ENCODE measurements around the gene CDK7. TPM values are rescaled to one million over a fixed set of nuclear protein-coding genes. Genes with fewer than 3 reads are reported as not detected.
A peak's percentile ranks its signal among the peaks of the same experiment; 100 is the strongest.
"Not testable (repeated sequence)": the region's sequence is repeated elsewhere in the genome, so short reads cannot be mapped to it uniquely, and the experiment has no call there.

CDK7 gene
- total RNA-seq, 1 experiment from 2014 or later = 45.4 TPM

DNA sequence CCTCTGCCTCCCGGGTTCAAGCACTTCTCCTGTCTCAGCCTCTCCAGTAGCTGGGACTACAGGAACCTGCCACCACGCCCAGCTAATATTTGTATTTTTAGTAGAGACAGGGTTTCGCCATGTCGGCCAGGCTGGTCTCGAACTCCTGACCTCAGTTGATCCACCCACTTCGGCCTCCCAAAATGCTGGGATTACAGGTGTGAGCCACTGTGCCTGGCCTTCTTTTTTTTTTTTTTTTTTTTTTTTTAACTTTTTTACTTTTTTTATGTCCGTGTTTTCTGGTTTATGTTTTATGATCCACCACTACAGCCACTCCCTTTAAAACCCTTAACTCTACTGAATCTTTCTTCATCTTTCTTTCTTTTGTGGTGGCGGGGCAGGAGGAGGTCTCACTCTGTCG, 2.0 kb downstream of the CDK7 start:
- not testable (repeated sequence) for DNase-seq (ENCODE audit: low read depth)

DNA sequence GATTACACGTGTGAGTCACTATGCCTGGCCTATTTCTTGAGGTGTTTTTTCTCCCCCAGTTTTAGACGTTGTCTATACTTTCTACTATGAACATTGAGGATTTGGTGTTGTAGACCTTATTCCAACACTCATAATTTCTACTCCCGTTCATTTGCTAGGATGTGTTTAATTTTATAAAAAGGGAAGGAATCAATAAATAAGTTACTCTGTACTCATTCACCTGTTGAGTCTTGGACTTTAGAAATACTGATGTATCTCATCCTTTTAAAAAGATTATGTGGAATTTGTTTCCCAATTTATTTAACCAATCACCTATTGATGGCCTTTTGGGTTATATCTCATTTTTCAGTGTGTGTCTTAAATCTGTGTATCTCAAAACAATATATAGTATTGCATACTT, 3.2 kb downstream of the CDK7 start:
- DNase-seq (ENCODE audit: low read depth) = no peak

DNA sequence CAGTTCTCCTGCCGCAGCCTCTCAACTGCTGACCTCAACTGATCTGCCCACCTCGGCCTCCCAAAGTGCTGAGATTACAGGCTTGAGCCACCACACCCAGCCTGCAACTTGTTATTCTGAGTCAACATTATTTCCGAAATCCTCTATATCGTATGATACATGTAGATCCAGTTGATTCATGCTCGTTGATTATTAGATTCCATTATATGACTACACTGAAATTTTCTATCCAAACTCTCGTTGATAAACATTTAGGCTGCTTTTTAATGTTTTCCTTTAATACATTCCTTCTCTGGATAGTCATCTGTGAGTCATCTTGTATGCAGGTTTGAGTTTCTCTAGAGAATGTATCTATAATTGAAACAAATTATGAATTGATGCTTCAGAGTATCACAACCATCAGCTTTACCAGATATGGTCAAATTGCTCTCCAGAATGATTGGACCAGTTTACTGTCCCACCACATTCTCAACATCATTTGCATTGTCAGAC, 4.1 kb downstream of the CDK7 start:
- DNase-seq (ENCODE audit: low read depth) = peak; percentile 58

DNA sequence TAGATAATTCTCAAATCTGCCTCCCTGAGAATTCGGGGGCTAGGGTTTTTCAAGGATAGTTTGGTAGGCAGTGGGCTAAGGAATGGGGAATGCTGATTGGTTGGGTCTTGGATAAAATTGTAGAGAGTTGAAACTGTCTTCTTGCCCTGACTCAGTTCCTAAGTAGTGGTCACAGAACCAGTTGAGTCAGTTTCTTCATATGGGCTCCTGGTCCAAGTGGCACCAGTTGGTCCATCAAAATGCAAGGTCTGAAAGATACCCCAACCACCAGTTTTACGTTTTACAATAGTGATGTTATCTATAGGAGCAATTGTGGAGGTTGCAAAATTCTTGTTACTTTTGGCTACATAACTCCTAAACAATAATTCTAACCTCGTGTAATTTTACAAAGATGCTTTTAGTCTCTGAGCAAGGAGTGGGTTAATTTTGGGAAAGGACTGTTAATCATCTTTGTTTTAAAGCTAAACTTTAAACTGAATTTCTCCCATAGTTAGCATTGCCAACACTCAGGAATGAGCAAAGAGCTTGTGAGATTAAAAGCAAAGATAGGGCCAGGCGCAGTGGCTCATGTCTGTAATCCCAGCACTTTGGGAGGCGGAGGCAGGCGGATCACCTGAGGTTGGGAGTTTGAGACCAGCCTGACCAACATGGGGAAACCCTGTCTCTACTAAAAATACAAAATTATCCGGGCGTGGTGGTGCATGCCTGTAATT, 7.7 kb downstream of the CDK7 start:
- no peak for DNase-seq (ENCODE audit: low read depth)

DNA sequence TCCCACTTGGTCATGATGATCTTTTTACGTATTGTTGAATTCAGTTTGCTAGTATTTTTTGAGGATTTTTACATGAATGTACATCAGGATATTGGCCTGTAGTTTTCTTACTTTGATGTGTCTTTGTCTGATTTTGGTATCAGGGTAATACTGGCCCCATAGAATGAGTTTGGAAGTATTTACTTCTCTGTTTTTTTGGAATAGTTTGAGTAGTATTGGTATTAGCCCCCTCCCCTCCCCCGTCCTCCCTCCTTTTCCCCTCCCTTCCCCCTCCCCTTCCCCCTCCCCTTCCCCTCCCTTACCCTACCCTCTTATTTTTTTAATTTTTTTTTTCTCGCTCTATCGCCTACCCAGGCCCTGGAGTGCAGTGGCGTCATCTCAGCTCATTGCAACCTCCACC, 10.3 kb downstream of the CDK7 start:
- no peak for DNase-seq (ENCODE audit: low read depth)

DNA sequence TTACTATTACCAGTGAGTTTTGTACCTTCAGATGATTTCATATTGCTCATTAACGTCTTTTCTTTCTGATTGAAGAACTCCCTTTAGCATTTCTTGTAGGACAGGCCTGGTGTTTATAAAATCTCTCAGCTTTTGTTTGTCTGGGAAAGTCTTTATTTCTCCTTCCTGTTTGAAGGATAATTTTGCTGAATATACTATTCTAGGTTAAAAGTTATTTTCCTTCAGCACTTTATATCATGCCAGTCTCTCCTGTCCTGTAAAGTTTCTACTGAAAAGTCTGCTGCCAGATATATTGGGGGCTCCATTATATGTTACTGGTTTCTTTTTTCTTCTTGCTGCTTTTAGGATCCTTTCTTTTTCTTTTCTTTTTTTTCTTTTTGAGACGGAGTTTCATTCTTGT, 13.3 kb downstream of the CDK7 start:
- DNase-seq (ENCODE audit: low read depth) = no peak

DNA sequence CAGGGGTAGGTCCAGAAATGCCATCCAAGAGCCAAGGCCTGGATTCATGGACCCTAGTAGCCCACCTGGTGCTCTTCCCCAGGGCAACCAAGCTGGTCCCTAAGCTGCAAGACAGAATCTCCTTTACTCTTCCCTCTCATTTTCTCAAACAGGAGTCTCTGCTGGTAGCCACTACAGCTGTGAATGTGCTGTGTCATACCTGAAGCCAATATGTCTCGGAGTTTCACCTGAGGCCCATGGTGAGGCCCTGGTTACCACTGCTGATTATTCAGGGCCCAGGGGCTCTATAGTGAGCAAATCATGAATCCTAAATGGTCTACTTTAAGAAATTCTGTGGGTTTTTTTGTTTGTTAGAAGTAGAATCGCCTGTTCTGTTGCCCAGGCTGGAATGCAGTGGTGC, 15.9 kb downstream of the CDK7 start:
- no peak for DNase-seq (ENCODE audit: low read depth)

DNA sequence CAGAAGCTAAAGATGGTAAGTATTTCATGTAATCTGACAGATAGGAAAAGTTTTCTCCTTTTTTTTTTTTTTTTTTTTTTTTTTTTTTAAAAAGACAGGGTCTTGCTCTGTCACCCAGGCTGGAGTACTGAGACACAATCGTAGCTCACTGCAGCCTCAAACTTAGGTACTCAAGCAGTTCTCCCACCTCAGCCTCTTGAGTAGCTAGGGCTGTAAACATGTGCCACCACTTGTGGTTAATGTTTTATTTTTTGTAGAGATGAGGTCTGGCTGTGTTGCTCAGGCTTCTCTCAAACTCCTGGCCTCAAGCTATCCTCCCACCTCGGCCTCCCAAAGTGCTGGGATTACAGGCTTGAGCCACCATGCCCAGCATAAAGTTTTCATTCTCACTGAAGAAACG, 17.8 kb downstream of the CDK7 start:
- no peak for DNase-seq (ENCODE audit: low read depth)

DNA sequence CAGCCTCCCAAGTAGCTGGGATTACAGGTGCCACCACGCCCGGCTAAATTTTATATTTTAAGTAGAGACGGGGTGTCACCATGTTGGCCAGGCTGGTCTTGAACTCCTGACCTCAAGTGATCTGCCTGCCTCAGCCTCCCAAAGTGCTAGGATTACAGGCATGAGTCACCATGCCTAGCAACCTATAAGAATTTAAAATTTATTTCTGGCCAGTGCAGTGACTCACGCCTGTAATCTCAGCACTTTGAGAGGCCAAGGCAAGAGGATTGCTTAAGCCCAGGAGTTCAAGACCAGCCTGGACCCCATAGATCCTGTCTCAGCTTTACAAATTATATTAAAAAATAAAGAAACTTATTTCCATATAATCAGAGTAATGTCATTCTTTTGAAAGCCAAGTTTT, 21.3 kb downstream of the CDK7 start:
- DNase-seq (ENCODE audit: low read depth) = peak; percentile 24

DNA sequence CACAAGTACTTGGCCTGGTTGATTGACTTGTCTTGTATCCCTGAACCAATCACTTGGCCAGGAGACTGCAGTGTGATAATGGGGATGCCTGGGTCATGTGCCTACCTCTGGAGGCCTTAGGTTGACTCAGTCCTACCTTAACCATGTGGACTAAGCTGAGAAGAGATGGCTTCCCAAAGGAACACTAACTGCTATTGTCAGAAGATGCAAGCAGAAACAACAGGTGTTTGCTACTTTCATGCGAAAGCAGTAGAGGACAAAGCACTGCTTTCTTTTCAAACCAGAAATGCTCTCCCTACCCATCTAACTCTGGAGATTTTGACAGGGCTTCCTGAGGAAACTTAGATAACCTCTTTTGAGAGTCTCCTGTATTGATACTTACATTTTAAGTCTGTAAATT, 22.9 kb downstream of the CDK7 start:
- DNase-seq (ENCODE audit: low read depth) = no peak

DNA sequence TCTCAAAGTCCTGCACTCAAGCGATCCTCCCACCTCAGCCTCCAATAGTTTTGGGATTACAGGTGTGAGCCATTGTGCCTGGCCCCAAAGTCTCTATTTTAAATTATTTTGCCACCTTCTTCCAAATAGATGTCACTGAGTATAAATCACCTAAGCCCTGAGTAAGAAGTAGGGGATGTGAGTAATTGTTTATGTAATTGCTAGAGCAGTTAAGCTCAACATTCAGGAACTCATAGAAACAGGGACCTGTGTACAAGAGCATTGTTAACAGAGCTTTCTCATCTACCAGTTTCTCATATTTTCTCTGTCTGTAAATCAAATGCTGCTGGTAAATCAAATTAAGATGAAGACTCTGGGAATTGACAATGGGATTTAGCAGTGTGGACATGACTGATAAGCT, 26.3 kb downstream of the CDK7 start:
- no peak for DNase-seq (ENCODE audit: low read depth)

DNA sequence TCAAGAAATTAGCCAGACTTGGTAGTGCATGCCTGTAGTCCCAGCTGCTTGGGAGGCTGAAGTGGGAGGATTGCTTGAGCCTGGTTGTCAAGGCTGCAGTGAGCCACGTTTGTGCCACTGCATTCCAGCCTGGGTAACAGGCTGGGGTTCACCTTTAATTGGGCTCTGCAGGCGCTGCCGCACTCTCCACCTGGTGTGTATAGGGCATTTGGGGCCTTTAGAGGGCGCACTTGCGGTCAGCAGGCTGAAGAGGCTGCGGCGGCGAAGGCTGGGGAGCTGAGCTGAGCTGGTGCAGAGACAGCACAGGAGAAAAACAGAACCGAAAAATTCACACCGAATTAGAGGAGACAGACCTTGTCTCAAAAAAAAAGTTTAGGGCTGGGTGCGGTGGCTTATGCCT, 31.2 kb downstream of the CDK7 start:
- no peak for DNase-seq (ENCODE audit: low read depth)

DNA sequence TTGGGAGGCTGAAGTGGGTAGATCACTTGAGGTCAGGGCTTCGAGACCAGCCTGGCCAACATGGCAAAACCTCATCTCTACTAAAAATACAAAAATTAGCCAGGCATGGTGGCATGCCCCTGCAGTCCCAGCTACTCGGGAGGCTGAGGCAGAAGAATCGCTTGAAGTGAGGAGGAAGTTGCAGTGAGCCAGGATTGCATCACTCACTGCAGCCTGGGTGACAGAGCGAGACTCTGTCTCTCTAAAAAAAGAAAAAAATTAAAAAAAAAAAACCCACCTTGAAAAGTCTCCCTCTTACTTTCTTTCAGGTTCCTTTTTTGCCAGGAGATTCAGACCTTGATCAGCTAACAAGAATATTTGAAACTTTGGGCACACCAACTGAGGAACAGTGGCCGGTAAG, 34.2 kb downstream of the CDK7 start:
- DNase-seq (ENCODE audit: low read depth) = no peak

DNA sequence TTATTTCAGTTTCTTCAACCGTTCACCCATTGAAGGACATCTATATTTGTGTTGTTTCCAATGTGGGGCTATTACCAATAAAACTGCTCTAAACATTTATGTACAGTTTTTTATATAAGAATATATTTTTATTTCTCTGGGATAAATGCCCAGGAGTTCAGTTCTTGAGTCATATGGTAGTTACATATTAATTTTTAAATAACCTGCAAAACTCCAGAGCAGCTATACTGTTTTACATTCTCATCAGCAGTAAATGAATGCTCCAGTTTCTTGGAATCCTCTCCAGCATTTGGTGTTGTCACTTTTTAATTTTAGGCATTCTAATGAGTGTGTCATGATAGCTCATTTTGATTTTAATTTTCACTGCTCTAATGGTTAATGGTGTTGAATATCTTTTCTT, 36.2 kb downstream of the CDK7 start:
- DNase-seq (ENCODE audit: low read depth) = no peak

DNA sequence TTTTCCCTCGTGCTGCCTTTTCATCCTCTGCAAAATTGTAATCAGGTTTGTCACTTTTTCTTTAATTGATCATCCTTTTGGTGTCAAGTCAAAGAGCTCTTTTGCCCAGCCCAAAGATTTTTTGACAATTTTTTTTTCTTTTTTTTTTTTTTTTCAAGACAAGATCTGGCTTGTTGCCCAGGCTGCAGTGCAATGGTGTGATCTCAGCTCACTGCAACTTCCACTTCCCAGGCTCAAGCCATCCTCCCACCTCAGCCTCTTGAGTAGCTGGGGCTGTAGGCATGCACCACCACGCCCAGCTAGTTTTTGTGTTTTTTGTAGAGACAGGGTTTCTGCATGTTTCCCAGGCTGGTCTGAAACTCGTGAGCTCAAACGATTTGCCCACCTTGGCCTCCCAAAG, 36.7 kb downstream of the CDK7 start:
- peak; percentile 29 for DNase-seq (ENCODE audit: low read depth)

DNA sequence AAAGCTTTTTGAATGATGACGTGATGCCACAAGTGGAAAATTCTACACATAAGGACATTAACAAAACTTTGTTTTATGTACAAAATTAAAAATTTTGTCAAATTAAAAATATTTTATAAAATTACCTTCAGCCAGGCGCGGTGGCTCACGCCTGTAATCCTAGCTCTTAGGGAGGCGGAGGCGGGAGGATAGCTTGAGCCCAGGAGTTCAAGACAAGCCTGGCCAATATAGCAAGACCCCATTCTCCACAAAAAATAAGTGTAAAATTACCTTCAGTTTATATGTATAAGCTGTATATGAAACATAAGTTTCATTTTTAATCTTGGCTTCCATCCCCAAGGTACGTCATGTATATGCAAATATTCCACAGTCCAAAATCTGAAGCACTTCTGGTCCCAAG, 40.9 kb downstream of the CDK7 start:
- no peak for DNase-seq (ENCODE audit: low read depth)

DNA sequence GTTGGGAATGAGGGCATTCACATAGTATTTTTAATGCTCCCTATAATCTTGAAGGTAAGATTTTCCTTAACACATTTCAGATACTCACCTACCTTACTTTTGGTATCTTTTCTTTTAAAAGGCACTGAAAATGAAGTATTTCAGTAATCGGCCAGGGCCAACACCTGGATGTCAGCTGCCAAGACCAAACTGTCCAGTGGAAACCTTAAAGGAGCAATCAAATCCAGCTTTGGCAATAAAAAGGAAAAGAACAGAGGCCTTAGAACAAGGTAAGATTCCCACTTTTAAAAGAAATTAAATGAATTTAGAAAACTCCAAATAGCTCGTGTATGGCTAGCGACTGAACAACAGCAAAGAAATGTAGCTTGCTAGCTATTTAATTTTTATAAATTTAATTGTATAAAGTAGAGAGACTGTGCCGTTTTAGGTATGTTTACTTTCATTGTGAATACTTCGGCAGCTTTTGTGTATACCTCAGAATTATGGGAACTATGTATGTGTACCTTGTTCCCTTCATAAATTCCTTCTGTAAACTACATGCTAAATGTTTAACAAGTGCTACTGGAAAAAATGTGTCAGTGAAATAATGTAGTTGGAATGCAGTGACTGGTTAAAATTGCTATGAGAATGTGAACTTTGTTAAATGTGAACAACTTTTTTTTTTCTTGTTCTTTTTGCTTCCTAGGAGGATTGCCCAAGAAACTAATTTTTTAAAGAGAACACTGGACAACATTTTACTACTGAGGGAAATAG, 41.9 kb downstream of the CDK7 start:
- no peak for DNase-seq (ENCODE audit: low read depth)

DNA sequence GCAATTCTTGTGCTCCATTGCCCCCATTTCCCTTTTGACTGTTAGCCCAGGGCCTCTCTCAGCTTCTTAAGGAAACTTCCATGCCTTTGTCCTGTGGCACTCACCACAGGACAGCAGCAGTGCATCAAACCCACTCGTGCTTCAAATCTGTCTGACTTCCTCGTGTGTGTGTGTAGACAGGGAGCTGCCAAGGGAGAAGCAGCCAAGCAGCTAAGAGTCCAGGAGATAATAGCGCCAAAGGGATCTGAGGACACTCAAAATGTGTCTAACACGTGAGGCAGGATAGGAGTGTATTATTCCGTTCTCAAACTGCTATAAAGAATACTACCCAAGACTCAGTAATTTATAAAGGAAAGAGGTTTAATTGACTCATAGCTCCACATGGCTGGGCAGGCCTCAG, 44.8 kb downstream of the CDK7 start:
- DNase-seq (ENCODE audit: low read depth) = no peak

DNA sequence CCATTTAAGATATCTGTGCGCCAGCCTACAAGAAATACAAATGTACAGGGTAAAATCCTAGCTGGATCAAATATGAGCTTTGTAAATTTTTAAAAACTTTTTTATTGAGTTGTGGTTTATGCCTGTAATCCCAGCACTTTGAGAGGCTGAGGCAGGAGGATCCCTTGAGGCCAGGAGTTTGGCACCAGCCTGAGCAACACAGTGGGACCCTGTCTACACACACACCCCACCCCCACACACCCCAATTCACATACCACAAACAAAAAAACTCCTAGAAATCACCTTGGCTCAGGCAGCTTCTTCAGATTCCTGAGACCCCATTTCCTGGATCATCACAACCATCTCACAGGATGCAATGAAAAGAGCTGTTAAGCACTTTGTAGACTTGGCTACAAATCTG, 46.4 kb downstream of the CDK7 start:
- DNase-seq (ENCODE audit: low read depth) = no peak

DNA sequence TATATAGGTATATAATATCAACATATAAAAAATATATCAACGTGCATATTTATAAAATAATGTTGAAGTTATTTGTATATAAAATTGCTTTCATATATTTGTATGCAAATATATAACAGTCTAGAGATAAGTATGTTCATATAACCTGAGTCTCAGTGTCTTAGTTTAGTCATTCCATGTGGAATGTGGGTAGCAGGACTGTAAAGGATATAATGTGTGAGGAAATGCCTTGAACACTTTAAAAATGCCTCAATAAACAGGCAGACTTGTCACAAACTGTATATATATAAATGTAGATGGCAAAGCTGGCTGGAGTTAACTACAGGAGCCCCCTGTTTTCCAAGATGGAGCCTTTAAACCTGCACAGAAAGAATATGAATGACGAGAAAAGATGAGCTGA, 49.5 kb downstream of the CDK7 start:
- DNase-seq (ENCODE audit: low read depth) = no peak

DNA sequence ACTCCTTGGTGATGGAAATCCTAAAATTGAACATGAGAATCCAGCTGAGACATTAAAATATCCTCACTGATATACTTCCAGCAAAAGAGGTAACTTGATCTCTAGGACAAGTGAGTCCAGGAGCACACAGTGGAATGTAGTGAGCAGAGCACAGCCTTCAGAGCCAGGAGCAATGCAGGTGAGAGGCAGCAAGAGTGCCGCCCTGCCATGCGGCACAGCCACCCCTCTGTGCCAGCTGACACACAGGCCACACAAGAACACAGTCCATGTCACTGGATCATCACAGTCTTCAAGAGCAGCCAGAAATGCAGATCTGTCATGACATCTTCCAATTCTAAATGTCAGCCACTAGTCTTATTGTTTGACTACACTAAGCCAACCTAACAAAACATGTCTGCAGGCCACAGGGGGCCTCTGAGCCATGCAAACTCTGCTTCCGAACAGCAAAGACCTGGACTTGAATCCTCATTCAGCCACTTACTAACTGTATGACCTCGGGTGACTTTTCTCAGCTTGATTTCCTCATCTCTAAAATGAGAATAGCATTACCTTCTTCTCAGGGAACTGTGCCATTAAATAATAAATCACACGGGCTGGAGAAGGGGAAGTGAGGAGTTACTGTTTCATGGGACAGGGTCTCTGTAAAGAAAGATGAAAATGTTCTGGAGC, 50.9 kb downstream of the CDK7 start:
- no peak for DNase-seq (ENCODE audit: low read depth)

DNA sequence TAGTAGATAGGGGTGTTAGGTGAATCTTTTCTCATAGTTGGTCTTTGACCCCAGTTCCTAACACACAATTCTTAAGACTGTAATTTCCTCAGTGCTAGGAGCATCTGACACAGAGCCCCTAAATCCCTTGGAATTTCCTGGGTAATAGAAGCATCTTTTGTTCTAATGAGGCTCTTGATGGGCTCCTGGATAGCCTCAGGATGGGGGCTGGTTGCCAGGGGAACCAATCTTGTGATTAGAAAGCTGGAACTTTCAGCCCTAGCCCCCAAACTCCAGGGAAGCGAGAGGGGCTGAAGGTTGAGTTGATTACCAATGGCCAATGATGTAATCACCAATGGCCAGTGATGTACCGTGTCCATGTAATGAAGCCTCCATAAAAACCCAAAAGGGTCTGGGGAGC, 53.4 kb downstream of the CDK7 start:
- no peak for DNase-seq (ENCODE audit: low read depth)

DNA sequence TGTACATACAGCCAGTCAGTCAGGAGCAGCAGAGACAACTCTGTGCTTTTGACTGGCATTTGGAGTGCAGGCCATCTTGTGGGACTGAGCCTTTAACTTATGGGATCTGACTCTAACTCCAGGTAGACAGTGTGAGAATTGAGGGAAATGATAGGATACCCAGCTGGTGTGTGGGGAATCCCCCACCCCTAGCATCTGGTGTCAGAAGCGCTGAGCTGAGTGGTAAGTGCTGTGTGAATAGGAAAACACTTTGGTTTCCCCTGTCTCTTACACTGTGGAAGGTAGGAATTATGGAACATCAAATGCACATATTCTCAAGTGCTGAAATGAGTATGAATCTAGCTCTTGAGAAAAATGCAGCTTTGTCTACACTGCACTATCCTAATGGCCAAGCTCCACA, 54.0 kb downstream of the CDK7 start:
- DNase-seq (ENCODE audit: low read depth) = no peak
